TTC549 (cell line): ENCODE results near the gene SIK2.
"Not testable (repeated sequence)": the region's sequence is repeated elsewhere in the genome, so short reads cannot be mapped to it uniquely, and the experiment has no call there.

Experiments
- FAIRE-seq: peaks from 2 replicates; lab custom pipeline; 2012; peaks lifted over from hg19 to GRCh38; lab: Jason Lieb, UNC

Gene SIK2

DNA sequence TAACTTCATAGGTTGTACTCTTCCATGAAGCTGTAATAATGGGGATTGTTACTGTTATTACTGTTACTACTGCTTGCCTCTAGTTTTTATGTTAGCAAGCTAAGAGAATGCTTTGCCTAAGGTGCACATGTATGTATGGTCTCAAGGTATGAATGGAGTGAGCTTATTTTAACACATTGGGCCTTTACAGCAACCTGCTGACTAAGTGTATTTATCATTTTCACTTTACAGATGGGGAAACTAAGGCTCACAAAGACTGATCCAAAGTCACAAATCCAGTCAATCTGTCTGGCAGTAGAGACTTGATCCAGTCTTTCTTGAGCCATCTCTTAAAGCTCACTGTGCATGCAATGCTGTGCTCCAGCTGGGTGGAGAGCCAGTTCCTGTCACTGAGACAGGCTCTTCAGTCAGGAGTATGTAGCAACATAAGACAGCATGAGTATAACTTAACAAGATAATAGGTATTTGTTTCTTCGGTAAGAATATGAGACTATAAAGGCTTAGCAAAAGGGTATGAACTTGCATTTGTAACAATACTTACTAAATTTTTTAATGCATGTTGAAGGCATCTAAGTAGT lies 97.4 kb downstream of the SIK2 start:
- no peak for FAIRE-seq

DNA sequence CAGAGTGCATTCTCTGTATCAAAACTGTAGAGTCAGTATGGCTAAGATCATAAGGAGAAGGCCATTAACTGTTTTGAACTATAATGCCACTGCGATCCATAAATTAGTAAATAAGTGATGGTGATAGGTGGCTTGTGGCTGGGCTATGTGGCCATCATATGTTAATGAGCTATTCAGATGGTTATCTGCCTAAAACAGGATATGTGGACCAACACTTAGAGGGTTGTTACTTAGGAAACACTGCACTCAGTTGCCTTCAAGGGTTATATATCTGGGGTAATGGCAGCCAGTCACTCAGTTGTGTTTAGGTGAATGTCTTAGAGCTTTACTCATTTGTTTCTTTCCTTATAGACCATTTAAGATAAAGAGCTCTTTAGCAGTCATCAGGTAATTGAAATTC lies 97.9 kb downstream of the SIK2 start:
- FAIRE-seq = no peak

DNA sequence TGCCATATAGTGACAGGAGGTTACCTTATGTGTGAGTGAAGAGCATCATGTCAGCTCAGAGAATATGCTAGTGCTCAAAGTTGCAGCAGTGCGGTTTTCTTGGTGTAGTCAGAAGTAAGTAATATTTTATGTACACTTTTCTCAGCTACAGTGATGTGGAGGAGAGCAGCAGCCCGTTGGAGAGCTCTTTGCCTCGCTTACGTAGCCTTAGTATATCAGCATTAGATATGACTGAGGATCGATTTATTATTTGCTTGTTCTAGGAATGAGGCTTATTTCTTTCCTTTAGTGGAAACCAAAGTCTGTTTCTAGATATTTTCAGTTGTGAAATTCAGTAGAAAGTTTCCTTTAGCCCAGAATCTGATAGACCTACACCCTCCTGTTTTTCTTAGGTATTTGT lies 100.4 kb downstream of the SIK2 start:
- FAIRE-seq = no peak

DNA sequence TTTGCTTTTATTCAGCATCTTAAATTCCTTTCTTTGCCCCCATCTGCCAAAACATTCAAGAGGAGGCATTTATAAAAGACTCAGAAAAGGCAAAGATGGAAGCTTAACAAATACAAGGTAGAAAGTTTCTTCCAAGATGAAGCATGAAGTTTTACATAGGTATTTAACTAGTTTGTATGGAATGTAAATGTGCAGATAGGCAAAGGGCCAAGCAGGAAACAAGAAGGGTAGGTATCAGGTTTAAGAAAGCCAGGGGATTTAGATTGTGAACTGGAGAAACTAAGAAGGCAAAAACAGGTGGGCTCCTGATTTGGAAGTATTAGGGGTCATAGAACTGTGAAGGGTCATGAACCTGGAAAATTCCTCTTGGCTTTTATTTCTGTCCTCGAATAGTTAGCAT lies 101.3 kb downstream of the SIK2 start:
- FAIRE-seq = no peak

DNA sequence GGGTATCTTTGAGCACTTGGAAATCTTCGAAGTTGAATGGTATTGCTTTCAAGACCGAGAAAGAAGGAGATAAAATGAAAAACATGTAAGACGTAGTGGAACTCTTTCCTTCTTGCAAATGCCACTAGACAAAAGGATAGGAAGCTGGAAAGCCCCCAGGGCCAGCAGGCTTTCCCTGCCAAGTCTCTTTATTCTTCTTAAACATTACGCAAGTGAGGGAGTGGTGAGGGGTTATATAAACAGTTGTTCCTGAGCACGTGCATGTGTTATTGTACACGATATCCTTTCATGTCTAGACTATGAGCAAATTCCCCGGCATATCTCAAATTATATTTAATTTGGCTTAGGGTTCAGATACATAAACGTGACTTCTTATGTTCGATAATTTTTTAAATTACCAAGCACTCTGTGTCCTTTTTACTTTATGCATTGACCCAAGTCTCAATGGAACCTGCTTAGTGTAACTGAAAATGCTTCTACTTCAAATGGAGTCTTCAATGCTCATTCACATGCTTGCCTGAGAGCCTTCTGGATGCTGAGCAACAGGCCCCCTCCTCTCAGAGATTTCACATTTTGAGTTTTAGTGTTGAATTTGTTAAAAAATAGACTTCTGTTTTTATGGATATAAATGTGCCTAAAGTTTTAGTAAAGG lies 104.9 kb downstream of the SIK2 start:
- FAIRE-seq = no peak

GRCh38 chr11:111707691-111708067 lies 105.4 kb downstream of the SIK2 start:
- FAIRE-seq = no peak

DNA sequence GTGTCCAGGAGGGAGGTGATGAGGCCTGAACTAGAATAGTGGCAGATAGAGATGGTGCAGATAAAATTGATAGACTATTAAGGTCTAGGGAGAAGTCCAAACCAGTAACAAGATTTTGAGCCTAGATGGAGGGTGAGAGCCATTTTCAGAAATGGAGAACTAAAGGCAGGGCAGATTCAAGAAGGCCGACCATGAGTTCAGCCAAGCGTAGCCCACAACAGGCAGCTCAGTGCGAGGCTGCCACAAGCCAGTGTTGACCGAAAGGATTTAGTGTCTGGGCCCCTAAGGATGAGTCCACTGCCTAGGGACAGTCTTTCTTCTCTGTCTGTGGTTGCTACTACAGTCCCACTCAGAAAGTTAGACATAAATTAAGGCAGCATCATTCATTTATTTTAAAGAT lies 112.3 kb downstream of the SIK2 start:
- FAIRE-seq = no peak

- FAIRE-seq = no peak
These were observed 113.0 kb downstream of the SIK2 start for GRCh38 chr11:111715142-111715816.

DNA sequence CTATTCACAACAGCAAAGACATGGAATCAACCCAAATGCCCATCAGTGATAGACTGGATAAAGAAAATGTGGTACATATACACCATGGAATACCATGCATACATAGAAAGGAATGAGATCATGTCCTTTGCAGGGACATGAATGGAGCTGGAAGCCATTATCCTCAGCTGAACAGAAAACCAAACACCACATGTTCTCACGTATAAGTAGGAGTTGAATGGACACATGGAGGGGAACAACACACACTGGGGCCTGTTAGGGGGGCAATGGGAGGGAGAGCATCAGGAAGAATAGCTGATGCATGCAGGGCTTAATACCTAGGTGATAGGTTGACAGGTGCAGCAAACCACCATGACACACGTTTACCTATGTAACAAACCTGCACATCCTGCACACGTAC lies 115.4 kb downstream of the SIK2 start:
- not testable (repeated sequence) for FAIRE-seq

DNA sequence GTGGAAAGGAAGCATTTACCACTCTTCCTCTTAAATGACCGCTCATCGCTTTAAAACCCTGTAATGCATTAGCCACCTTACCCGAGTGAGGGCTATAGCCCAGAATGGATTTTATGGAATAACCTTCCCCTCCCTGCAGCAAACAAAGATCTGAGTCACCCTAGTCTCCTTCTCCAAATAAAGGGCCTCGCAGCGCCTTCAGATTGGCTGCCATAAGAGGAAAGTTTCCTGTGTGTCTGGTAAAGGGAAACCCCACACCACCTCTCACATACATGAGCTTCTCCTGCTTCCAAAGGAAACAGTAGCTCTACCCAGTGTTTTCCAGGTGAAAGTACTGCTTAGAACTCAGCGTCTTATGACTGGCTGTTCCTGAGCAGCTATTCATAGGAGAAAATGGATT lies 116.2 kb downstream of the SIK2 start:
- no peak for FAIRE-seq

- FAIRE-seq = no peak
These were observed 116.6 kb downstream of the SIK2 start for GRCh38 chr11:111718859-111719258.

DNA sequence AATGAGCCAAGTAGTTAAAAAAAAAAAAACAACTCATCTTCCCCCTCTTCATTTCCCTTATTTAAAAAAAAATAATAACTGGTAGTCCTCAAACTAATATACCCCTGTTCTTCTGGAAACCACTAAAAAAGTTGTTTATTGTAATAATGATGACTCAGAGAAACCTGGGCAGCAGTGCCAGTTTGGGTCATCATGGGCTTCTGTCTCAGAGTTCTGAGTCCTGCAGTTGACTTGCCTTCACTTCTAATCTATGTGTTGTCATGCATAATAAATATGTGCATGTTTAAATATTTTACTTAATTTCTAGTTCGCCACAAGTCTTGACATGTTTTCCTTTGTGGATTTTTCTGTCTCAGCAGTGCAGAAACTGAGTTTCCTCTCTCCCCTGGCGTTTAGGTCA lies 117.1 kb downstream of the SIK2 start:
- FAIRE-seq = no peak

GRCh38 chr11:111720801-111721494 lies 118.7 kb downstream of the SIK2 start:
- no peak for FAIRE-seq

DNA sequence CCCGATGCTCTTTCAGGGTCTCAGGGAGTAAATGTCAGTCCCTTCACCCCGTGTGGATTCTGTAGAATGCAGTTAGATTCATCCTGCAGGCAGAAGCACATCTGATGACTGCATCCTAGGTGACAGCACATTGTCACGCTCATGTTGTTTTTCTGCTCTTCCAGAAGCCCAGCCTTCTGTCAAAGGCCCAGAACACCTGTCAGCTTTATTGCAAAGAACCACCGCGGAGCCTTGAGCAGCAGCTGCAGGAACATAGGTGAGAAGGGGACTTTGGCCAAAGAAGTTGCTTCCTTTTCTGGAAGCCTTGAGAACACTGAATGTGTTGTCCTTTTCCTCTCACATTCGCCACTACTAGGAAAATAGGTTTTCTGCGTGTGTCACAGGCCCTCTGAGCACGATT lies 120.3 kb downstream of the SIK2 start:
- FAIRE-seq = no peak

GRCh38 chr11:111723595-111723994 lies 121.3 kb downstream of the SIK2 start:
- FAIRE-seq = no peak

GRCh38 chr11:111724615-111725129 lies 122.4 kb downstream of the SIK2 start:
- FAIRE-seq = no peak

DNA sequence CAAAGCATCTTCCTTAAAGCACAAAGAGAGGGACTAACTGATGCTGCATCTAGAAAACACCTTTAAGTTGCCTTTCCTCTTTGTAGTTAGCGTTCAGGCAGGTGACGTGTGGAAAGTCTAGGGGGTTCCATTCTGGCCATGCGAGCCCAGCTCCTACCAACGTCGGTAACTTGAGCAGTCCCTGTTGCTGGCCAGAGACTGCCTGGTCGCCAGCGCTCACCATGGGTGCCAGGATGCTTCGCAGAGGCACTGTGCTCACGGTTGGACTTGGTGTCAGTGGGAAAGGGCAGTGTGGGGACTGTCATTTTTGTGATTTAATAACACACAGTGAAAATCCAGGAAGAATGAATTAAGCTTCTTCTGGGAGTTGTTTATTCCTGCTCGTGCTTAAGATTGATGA lies 123.4 kb downstream of the SIK2 start:
- no peak for FAIRE-seq

DNA sequence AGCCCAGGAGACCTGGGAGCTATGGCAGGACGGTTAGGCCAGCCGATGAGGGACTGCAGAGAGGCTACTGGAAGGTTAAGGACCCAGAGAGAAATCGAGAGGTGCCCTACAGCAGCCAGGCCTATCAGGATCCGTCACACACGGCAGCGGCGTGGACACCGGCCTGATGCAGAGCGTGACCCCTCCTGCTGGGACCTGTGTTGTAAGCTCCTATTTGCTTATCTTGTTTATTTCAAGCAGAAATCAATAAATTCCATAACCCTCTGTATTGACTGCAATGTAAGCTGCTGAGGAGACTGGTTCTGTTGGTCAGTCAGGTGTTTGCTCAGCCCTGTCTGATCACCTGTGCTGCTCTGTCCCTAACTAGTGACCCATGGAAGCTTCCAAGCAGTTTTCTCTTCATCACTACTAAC lies 124.1 kb downstream of the SIK2 start:
- no peak for FAIRE-seq

DNA sequence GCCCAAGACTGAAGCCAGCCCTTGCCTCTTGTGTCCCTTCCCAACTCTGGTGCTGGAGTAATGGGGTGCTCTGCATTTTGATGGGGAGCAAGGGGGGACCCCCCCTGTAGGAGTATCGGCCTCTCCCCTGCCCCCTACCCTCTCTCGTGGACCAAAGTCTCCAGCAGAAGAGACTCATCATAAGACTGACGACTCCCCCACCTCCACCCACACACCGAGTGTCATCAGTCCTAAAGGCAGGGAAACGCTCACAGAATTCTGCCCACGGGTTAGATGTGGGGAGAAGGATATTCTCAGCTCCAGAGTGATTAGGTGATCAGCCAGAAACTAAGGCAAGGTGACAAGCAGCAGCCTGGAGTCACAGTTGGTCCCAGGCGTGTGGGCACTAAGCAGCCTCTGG lies 125.2 kb downstream of the SIK2 start:
- FAIRE-seq = no peak

GRCh38 chr11:111729071-111729830 lies 127.0 kb downstream of the SIK2 start:
- no peak for FAIRE-seq

- FAIRE-seq = no peak
These were observed 127.6 kb downstream of the SIK2 start for GRCh38 chr11:111729831-111730311.
